T follicular helper cell (primary cell): ENCODE data around the gene NFYC.

Experiments
- DNase-seq: peaks from one replicate; pipeline ENCODE4 v3.0.0-alpha.2; 2020; ENCODE audit warnings: low read depth

The NFYC gene

DNA sequence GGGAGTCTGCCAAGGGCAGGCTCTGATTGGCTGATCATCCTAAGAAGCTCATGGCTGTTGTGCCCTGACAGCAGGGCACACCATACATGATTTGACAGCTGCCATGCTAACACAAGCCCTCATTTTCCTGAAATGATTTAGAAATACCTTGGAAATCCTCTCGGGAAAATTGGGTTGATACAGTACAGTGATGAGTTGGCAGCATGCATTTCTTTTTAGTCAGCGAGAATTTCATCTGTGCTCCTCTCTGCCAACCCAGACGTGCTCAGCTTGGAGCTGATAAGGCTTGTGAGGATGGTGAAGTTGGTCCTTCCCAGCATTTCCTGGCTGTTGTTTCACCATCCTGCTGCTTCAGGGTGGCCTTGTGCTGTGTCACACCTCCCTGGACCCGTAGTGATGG, 69.5 kb downstream of the NFYC start:
- DNase-seq = no peak

DNA sequence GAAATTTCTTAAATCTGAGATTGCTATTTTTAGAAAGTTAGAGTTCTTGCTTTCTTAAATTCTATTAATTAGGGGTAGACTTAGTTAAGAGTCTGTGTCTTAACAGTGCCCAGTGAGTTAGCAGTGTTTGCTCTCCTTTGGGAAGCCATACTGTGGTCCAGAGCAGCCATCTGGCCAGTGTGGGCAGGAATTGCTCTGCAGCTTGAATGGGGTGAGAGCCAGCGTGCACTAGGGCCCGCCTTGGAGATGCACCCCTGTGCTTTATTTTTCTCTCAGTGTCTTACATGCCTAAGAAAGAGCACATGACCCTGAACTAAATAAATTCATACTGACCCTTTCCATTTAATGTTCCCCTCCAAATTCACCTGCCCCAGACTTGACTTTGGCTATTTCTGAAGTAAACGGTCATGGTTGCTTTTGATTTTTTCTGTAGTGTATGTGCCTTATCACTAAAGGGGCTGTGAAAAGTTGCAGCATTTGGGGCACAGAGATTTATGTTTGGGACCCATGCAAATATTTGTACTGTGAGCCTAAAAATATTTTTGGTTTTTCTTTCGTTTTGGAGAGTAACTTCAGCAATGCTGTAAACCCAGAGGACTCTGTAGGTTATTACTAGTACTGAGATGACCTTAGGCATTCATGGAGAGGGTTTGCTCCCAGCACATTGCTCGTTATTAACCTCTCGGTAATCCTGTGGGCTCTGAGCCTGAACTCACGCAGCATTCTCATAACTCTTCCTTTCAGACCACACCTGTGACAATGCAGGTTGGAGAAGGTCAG, 70.8 kb downstream of the NFYC start:
- no peak for DNase-seq

DNA sequence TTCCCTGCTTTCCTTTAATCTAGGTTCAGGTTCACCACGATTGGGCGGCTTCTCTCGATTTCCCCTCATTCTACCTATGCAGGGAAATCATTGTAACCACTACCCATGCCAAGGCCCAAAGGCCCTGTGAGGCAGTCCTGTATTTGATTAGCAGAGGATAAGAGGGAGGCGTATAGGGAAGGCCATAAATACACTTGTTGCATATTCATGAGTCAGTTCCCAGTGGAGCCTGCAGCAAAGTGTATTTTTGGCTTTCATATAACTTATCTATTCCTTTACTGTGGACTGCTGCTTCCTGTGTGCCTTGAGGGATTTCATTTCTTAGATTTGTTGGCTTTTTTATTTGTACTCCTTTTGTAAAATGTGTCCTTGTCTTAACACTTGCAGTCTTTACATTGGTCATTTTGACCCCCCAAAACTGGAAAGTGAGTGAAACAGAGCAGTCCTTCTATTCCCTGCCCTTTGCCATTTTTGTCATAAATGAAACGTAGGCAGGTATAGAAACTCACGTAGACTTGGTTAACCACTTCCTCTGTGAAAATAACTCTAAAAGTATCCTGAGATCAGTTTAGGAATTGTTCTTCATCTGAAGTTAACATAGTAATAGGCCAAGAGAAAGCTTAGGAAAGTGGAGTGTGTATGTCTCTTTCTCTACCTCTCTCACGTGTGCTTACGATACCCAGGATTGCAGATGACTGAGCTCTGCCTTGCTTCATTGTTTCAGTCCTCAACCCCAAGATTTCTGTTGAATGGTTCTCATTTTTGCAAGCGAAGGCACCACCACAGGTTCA, 72.4 kb downstream of the NFYC start:
- no peak for DNase-seq

DNA sequence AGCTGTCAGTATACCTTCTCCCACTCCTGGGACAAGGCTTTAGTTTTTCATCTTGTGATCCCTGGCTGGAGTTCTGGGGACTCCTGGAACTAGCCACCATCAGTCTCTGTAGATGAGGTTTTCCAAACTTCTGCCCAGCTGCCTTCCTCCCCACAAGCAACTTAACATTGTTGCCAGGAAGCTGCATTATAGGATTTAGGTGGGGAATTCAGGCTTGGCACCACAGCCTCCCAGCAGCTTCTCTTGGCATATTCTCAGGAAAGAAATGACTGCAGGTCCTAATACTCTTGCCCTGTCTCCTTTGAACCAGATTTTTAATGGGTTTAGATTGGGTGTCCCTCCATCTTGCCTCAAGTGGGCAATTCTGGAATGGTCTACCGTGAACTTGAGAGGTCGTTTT, 73.5 kb downstream of the NFYC start:
- no peak for DNase-seq

DNA sequence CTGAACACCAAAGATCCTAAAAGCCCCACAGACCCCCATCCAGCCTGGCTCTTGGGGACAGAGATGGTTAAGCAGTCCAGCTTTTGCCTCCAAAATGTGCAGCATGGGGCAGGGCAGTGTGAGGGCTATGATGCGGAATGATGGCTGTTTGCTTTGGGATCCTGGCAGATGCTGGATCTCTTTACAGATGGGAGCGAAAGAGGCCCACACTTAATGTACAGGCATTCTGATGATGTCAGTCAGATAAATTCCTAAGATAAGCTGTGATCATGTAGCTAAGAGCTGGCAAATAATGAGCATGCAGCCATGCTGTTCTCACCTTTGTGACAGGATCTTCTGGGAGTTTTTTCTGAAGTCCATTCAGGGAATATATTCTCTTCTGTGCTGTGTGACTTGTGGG, 74.5 kb downstream of the NFYC start:
- DNase-seq = no peak

DNA sequence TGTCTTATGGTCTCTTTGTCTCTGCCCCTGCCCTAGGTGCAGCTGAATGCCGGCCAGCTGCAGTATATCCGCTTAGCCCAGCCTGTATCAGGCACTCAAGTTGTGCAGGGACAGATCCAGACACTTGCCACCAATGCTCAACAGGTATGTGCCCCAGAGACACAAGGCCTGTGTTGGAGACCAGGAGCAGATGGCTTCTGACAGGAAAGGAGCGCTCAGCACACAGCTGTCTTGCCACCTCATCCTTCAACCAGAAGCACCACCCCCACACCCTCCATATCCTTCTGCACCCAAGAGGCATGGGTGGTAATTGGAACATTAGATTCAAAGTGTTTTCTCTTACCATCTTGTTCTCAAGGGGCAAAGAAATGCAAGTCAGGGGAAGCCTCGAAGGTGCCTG, 75.1 kb downstream of the NFYC start:
- no peak for DNase-seq

DNA sequence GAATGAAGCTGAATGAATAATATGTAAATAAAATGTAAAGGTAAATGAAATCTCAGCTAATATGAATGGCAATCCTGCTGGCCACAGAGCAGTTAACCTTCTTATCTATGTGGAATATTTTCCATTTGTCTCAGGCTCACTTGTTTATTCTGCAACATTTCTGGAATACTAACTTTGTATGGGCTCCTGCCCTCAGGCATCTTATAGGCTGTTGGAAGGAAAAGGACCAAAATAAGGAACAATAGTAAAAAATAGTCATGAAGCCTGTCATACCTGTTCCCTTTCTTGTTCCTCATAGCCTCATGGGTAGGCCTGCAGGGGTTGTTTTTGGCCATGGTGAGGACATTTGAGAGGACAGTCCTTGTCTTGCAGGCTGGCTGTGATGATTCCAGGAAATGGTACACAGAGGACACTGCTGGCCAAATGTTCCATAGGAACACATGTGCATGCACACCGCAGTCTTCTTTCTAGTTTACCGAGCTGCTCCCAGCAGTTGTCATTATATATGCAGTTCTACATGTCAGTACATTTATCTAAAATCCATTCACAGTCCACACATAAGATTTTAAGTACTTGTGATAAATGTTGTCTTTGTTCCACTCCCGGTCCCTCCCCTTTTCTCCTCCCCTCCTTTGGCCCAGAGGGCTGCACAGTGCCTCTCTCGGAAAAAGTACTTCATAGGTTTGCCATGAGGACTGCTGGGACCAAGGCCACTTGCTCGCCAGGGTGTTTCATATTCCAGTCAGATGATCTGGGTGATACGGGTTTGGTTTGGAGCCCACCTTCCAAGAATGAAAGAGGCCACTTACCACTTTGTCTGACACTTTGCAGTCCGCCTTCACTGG, 76.9 kb downstream of the NFYC start:
- DNase-seq = no peak

DNA sequence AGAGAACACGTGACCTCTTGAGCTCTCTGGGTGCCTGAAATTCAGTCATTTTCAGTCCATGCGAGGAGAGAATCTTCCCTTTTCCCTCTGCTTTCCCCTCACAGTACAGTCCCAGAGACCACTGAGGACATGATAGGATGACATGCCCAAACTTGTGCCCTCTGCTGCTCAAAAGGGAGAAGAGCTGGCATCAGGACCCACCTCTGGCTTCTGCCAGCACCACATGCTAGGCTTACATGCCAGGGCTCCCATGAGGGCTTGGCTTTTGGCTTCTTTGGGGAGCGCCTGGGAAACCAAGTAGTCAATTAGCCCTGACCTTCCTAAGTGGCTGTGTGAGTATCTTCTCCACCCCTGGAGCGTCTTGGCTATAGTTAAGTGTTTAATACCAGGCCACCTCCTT, 78.3 kb downstream of the NFYC start:
- DNase-seq = no peak

DNA sequence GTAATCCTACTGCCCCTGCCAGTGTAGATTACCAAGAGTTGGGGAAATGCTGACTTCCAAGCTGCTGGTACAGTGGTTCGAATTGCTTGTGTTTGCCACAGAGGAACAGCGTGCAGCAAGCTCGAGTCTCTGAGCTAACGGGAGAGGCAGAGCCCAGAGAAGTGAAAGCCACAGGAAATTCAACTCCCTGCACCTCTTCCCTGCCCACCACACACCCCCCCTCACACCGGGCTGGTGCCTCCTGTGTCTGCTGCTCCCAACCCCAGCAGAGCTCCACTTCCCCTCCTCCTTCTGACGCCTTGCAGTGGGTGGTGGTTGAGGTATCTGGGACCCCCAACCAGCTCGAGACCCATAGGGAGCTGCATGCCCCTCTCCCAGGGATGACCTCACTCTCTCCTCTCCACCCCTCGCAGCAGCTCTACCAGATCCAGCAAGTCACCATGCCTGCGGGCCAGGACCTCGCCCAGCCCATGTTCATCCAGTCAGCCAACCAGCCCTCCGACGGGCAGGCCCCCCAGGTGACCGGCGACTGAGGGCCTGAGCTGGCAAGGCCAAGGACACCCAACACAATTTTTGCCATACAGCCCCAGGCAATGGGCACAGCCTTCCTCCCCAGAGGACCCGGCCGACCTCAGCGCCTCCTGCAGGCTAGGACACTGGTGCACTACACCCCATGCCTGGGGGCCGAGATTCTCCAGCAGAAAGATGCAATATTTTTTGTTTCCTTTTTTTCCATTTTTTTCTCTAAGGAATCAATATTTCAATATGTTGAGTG, 79.0 kb downstream of the NFYC start:
- DNase-seq = no peak

DNA sequence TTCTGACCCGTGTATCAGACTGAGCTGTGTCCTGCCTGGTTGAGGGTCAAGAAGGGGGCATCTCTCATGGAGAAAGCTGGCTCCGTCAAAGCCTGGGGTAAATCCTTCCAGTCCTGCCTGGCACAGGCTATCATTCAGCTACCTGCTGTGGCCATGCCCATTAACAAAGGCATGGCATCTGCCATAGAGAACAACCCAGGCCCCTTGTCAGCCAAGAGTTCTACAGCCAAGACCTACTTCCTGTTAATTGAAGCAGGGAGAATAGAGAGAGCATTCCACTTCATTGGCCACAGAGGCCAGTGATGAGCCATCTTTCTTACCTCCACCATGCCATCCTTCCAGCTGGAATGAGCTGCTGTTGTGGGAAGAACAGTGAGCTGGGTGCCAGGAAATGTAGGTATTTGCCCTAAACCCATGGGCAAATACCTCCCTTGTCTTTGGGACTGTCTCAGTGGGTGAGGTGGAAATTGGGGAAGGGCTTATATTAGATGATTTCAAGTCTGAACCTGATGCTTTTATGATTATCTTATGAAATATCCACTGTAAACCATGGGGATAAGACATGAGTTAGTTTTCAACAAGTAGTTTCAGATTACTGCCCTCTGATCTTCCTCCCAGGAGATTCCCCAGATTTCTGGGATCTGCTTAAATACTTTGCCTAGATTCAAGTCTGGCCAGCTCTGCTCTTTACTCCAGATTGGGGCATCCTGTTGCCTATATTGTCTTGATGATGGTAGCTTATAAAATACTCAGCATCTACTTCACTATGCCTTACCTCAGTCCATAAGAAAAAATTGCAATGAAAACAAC, 80.8 kb downstream of the NFYC start:
- DNase-seq = no peak

DNA sequence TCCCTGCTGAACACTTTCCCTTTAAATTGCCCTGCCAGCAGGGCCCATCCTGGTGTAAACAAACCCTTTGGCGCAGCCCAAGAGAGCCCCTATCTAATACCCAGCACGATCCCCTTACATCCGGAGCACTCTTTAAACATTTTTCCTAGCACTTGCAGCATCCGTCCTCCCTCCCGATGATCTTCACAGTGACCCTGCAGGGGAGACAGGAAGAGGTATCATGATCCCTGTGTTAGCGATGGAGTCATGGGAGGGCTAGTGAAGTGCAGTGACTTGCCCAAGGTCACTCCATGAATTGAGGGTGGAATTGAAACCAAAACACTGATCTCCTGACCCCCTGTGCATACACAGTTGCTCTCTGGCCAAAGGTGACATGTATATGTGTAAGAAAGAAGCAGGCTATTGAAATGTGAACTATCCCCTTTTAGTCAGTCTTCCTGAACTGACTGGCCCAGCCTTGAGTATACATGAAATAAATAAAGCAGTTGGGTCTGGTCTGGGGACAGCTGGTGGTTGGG, 82.3 kb downstream of the NFYC start:
- DNase-seq = no peak

DNA sequence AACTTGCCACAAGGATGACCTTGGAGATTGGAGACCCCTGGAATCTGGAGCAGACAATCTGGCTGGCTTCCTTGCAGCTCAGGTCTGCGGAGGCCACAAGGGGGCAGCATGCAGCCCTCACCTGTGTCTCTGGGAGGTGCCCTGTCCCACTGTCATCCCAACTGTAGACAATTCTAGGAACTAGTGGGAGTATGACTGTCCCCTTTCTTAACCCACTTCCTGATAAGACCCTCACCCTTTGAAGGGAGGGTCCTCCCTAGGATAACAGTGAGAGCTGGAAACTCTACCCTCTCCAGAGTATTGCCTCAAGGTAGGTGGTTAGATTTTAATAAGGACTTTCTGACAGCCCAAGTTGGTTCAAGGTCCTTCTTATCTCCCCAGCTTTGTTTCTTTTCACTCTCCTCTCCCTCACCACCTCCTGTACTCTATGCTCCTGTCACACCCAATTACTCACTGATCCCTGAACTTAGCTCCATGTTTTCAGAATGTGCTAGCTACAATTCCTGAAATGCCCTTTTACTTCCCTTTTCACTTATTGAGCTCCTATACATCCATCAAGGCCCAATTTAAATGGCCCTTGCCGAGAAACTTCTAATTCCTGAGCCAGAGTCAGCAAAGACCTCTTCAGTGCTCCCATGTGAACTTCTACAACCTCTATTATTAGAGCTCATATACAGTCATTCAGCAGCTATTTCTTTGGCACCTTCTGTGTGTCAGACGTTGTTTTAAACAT, 82.9 kb downstream of the NFYC start:
- DNase-seq = peak; percentile 53

DNA sequence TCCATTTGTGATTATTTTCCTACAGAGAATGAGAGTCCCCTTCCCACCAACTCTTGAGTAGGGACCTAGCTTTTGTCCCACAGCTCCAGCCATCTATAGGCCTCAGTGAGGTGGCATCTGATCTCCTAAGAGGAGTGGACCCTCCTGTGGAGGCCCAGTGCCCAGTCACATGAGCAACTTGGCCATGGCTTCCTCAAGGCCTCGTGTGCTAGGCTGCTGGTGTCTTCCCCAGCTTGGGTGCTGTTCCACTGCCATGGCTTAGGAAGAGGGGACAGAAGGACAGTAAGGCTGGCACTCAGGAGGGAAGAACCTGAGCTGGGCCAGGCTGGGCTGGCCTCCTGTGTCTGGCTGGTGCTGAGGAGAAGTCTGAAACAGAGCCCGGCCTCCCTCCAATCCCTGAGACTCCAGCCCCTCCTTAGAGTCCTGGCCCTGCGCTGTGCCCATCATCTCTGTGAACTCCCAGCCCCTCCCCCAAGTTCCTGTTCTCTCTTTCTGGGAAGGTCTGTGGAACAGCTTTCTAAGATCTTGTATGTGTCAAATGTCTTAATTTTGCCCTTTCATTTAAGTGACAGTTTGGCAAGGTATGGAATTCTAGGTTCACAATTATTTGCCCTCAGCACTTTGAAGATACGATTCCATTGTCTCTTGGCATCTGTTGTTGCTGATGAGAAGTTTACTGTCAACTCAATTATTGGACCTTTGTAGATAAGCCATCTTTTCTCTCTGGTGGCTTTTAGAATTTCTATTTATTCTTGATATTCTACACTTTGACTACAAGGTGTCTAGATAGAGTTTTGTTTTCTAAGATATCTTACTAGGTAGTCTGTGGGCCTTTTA, 85.0 kb downstream of the NFYC start:
- no peak for DNase-seq

DNA sequence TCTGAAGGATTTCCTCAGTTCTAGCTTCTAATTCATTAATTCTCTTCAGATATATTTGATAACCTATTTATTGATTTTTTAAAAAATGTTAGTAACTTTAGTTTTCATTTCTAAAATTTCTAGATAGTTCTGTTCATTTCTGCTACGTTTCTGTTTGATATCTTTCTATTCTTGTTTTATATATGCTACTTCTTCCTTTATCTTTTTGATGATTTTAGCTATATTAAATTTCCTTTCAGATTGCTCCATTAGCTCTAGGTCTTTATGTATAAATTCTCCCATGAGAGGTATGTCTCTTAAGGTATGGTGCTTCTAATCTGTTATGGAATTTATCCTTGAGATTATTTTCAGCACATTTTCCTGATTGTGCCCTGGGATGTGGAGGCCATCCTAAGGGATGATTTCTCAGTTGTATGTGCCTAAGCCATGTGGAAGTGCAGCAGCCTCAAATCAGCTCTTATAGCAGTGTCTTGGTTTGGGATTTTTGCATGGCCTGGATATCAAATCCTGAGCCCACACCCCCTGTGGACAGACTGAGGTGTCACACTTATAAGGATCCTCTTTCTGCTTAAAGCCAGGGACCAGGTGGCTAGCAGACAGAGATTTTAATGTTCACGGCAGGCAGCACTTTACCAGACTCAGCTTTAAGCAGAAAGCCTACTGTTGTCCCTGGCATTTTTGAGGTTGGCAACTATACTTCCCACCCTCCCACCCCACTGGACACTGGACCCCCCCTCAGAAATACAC, 85.9 kb downstream of the NFYC start:
- DNase-seq = no peak

DNA sequence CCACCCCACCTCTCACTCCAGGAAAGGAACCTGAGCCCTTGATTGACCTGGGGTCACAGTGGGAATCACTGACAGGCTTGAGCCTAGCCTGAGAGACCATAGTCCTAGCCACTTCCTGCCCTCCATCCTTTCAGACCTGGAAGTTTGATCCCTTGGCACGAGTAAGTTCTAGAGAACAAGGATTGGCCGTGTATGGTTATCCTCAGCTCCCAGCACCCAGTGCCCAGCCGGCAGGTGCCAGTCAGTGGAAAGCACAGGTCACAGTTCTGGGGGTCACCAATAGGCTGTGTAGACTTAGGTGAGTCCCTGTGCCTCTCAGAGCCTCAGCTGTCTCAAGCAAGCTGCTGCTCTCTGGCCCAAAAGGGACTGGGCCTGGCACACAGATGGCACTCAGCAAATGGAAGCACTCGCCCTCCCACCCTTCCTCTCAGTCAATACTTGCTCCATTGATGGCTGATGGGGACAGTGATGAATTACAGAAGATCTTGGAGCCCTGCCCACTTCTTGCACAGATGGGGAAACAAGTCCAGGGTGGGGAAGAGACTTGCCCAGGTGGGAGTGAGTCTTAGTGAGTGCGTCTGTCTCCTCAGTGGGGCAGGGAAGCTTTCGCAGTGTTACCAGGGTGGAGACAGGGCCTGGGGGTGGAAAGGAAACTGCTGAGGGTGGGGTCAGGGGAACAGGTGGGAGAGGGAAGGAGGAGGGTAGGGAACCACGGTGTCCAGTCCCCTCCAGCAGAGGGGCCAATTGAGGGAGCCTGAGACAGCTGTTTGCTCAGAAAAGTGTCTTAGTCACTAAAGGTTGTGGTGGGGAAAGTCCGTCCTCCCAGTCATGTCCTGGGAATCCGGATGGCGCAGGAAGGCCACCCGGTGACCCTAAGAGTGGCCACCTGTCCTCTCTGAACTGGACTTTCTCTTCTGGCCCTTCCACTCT, 89.4 kb downstream of the NFYC start:
- DNase-seq = no peak

DNA sequence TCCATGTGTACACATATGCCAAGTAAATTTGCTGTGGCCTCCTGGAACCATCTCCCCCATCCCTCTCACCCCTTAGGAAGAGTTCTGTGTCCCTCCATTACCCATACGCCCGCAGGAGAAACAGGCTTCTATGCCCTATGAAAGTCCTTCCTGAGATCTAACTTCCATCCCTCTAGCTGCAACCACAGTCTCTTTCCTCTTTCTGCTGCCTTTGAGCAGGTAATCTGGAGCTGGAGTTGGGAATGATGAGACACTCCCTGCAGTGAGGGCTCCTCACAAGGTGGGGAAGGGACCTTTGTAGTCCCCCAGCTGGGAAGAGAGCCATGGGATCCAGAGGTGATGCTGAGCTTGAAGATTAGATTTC, 90.1 kb downstream of the NFYC start:
- no peak for DNase-seq

DNA sequence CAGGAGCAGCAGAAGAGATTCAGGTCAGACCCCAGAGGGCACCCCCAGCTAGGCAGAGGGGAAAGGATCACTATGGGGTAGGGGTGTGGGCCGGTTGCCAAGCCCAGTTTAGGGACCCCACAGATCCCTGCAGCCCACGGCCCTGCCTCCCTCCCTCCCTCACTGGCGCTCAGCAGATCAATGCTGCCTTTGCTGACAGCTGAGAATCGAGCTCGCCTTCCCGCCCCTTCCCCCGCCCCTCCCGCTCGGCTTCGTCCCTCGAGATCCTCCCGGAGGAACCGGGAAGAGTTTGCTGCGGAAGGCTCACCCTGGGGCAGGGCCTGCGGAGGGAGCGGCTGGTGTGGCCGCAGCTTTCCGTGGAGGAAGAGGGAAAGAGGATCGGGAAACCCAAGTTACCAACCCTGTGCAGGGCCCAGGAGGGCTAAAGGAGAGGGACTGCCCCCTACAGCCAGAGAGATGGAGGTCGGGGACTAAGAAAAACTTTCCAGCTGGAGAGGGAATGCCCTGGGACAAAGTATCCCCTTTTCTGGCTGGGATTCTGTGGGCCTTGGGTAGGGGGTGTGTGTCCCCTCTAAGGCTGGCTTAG, 91.0 kb downstream of the NFYC start:
- DNase-seq = no peak
